ENCODE results near the gene MRPL17. TPM values are rescaled to one million over a fixed set of nuclear protein-coding genes. Genes with fewer than 3 reads are reported as not detected.
A peak's percentile ranks its signal among the peaks of the same experiment; 100 is the strongest.

Gene MRPL17
- total RNA-seq, 1 donor from 2014 or later, result 13.5 TPM

DNA sequence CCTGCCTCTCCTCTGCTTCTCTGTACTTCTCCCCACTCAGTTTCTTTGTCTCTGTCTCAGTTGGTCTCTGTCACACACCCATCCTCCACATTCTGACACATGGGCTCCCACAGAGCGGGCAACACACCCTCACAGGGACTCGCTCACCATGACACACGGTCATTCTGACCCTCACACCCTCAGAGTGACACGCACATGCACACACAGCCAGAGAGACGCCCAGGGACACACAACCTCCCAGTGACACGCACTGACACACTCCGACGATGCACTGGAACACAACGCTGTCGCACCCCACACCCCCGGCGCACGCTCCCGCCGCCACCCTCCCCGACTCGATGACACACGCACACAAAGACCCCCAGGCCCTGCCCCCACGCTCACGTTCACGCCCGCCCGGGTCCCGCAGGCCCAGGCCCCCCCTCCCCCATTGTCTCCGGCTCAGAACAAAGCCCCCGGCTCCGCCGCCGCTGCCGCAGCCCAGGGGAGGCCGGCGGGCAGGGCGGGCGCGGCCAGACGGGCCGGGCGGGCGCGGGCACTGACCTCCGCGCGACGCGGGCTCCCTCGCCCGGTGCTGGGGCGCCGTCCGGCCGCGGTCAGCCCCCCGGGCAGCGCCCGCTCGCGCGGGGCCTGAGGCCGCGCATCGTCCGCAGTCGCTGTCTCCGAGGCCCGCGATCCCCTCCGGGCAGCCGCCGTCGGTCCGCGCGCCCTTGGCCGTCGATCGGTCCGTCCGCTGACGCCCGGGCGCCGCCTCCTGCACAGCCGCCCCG is 27.9 kb downstream of the MRPL17 start:
- no peak for DNase-seq (ENCODE audit: low spot score)
- ATAC-seq, result peak; percentile 54

DNA sequence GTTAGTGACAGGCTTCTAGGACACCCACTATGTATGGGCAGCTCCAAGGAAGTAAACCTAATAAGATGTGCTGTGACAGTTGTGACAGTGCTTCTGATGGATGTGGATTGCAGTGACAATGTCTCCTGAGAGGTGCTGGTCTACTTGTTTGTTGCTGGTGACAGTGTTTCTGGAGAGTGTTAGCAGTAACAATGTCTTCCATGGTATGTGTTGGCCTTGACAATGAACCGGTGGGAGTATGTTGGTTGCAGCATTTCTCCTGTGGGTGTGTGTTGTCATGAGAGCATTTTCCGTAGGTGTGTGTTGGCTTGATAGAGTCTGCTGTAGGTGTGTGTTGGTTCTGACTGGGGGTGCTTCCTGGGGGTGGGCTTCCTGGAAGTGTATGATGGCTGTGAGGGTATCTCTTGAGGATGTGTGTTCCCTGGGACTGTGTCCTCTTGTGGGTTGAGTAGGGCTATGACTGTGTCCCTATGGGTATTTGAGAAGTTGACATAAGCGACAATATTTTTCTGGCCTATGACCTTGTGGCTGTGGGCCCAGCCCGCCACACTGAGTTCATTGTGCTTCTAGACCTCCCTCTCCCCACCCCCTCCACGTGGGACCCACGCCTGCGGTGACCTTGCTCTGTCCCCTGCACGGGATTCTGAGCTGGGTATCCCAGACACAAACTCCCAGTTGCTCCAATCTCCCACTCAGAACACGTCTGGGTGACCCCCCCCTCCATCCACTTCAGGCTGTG is 28.7 kb downstream of the MRPL17 start:
- peak; percentile 65 for ATAC-seq
- DNase-seq (ENCODE audit: low spot score), result no peak

DNA sequence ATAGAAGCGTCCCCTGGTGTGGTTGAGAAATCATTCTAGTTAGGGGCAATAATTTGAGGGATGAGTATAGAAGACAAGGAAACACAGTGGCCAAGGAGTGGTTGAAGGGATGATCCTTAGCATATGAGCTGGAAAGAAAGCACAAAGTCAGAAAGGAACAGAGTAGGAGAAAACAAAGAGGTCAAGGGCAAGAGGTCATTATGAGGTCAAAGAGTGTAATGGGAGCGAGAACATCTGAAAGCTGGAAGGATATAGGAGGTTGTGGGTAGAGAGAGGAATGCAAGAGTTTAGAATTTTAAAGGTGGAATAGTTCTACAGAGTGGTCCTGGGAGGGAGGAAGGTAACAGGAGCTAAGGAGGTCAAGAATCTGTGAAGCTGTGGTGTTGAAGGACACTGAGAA is 29.5 kb downstream of the MRPL17 start:
- DNase-seq (ENCODE audit: low spot score) (no peak), ATAC-seq (no peak)

DNA sequence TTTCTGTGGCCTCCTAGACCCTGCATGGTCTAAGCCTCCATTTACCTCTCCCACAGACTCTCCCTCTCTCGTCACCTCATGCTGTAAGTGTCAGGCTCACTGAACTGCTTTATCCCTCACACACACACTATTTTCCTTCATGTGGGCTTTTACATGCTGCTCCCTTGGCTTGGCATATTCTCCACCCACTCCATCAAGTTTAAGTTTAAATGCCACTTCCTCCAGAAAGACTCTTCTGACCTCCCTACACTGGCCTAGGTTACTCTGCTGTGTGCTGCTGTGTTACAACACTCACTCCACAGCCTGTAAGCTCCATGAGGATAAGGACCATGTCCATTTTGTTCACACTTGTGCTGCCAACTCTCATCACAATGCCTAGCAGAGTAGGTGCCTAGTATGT is 30.0 kb downstream of the MRPL17 start:
- DNase-seq (ENCODE audit: low spot score) (no peak), ATAC-seq (no peak)

DNA sequence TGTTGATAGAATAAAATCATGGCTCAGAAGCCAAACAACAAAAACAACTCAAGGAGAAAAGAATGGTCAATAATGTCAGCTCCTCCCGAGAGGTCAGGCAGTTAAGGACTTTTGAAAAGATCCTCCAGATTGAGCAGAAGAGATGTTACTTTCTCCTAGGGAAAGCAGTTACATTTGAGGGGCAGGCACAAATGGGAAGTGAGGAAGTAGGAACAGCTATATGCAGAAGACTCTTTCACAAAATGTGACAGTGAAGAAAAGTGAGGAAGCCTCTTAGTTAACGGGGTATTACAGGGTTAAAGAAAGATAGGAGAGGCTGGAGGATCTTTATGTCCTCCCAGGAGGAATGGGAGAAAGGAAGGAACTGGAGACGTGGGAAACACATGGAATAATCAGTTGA is 31.0 kb downstream of the MRPL17 start:
- ATAC-seq (no peak), DNase-seq (ENCODE audit: low spot score) (no peak)

DNA sequence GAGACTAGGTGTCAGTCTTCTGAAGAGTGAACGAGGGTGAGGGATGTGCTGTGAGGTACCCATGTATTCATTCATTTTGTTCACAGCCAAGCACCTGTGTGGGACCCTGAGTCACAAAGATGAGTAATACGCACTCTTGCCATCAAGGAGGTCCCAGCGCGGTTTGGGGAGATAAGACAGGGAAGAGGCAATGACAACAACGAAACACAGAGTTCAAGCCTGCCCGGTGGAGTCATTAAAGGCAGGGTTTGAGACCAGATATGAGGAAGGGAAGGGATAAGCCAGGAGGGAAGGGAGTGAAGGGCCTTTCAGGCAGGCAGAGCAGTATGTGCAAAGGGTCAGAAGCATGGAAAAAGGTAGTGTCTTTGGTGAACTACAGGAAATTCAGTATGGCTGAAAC is 32.2 kb downstream of the MRPL17 start:
- DNase-seq (ENCODE audit: low spot score) (no peak), ATAC-seq (no peak)

DNA sequence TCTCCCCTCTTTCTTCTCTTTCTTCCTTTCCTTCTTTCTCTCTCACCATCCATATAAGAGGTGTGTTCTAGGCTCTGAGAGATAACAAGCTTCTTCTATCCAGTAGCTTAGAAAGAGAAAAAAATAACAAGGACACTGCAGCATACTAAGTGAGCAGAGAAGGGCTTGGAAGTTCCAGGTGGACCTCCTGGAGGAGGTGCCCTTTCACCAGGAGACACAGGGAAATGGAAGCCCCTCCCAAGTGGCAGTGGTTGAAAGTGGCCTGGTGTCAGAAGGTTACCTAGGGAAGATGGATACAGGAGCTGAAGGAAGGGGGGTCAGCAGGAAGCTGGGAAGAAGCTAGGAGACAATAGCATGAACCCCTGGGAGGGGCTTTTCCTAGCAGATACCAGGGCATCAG is 33.0 kb downstream of the MRPL17 start:
- no peak for DNase-seq (ENCODE audit: low spot score)
- no peak for ATAC-seq

DNA sequence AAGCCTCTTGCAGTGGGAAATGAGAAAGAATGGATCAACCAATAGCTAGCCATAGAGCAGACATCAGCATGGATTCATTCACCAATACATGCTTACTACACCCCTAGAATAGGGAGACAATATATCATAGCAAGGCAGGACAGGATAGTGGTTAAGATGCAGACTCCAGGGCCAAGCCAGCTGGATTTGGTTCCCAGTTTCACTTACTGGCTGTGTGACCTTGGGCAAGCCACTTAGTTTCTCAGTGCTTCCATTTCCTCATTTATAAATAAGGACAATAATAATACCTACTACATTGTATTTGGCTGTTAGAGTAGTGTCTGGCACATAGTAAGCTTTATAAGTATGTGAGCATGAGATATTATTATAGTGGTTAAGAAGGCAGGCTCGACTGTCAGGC is 34.6 kb downstream of the MRPL17 start:
- no peak for ATAC-seq
- no peak for DNase-seq (ENCODE audit: low spot score)

DNA sequence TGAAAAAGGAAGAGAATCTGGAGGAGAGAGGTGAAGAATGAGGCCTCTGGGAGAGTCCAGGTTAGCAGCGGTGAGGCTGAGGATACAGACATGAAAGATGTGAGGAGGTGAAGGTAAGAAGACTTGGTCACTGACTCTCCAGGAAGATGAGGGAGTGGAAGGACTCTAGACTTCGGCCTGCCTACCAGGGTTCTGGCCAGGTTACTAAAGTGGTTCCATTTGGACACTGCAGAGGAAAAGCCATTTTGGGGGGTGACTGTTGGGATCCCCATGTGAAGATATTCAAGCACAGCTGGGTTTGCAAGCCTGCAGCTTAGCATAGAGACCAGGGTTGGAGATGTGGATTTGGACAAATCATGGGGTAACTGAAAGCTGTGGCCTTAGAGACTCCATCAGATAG is 35.3 kb downstream of the MRPL17 start:
- DNase-seq (ENCODE audit: low spot score) (no peak), ATAC-seq (no peak)

DNA sequence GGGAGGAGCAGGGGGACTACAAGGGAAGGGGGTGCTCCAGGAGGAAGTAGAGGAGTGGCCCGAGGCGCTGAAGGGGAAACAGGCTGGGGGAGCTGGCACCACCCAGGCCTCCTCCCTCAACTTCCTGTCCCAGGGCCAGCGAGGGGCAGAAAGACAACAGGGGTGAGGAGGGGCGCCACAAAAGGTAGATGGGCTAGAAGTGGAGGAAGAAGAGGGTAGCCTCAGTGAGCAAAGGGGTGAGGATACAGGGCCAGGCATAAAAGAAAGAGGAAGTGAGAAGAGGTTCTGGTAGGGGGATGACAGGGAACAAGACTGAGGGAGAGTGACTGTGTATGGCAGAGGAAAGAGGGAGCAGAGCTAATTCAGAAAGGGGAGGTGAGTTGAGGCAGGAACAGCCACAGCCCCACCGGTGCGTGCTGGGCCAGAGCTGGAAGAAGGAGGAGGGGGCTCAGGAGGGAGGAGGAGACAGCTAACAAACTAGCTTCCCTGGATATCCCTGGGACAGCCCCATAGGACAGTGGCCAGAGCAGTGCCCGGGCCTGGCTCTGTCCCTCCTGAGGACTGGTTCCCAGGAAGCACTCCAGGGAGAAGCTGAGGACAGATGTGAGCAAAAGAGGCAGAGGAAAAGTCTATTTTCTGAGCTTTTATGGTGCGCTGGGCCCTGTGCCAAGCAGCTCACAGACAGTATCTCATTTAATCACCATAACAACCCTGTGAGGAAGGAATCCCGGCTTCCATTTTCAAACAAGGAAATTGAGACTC is 36.0 kb downstream of the MRPL17 start:
- ATAC-seq (peak; percentile 42), DNase-seq (ENCODE audit: low spot score) (no peak)

DNA sequence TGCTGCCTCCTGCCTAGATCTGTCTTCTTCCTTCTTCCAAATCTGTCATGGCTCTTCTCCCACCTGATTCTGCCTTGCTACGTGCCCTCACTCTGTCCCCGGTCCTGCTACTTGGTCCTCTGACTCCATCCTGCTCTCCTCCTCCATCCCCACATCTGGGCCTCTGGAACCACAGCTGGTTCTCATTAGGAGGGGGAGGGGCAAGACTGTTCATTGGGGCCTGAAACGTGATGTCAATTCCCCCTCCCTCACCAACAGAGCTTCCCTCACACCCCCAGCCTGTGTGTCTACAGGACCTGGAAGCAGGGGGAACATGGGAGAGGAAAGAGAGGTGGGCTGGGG is 36.6 kb downstream of the MRPL17 start:
- DNase-seq (ENCODE audit: low spot score) (no peak), ATAC-seq (peak; percentile 11)

DNA sequence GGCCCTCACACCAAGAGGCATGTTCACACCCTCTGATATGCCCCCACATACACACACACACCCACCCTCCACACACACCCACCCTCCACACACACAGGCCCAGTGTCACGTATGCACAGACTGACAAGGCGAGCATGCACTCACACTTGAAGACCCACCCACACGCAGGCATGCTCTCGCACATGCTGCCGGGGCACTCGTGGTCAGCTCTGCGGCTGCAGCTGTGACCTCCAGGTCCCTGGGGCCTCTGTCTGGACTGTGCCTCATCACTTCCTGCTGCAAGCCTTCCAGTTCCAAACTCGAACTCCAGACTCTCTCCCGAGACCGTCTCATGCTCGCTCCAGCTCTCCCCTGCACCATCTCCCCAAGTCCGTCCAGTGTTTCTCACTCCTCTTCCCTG is 37.1 kb downstream of the MRPL17 start:
- ATAC-seq (peak; percentile 60), DNase-seq (ENCODE audit: low spot score) (no peak)

DNA sequence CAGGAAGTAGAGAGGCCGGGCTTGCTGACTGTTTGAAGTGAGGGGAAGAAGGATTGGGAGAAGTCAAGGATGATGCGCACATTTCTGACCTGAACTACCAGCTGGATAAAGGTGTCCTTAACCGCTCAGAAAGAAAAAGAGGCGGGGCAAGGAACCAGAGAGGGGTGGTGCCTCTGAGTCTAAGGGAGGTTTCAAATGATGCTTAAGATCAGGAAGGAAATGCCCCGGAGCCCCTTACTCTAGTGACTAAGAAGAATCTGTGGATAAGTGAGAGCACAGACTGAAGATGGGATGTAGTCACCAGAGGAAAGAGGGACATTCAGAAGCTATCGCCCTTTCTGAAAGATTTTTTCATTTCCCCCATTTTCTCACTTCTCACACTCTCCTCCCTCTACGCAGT is 40.2 kb downstream of the MRPL17 start:
- ATAC-seq, result no peak
- DNase-seq (ENCODE audit: low spot score), result no peak

DNA sequence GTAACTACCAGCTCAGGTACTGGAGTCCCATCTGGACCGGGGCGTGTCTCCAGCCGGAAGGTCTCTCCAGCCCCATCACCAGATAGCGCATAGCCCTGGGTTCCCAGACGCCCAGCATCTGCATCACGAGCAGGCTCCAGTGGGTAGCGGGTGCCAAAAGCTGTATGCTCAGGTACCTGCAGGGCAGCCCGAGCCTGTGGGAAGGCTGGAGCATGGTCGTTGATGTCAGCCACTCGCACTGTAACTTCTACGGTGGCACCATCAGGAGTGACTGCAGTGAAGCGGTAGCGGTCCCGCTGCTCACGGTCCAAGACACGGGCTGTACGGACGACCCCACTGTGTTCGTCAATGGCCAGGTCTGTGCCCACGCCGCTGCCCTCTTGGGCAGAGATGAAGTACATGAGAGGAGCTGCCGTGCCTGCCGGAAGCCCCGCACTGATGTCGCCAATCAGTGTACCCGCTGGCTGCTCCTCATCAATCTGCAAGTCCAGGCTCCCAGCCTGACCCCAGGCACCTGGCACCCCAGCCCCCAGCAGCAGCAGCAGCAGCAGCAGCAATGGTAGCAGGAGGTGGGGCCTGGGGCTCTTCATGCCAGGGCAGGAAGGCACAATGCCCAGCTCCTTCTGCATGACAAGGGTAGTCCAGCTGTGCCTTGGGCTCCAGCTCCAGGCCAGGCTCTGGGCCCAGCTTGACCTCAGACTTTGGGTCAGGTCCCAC is 42.0 kb downstream of the MRPL17 start:
- DNase-seq (ENCODE audit: low spot score) (no peak), ATAC-seq (no peak)

DNA sequence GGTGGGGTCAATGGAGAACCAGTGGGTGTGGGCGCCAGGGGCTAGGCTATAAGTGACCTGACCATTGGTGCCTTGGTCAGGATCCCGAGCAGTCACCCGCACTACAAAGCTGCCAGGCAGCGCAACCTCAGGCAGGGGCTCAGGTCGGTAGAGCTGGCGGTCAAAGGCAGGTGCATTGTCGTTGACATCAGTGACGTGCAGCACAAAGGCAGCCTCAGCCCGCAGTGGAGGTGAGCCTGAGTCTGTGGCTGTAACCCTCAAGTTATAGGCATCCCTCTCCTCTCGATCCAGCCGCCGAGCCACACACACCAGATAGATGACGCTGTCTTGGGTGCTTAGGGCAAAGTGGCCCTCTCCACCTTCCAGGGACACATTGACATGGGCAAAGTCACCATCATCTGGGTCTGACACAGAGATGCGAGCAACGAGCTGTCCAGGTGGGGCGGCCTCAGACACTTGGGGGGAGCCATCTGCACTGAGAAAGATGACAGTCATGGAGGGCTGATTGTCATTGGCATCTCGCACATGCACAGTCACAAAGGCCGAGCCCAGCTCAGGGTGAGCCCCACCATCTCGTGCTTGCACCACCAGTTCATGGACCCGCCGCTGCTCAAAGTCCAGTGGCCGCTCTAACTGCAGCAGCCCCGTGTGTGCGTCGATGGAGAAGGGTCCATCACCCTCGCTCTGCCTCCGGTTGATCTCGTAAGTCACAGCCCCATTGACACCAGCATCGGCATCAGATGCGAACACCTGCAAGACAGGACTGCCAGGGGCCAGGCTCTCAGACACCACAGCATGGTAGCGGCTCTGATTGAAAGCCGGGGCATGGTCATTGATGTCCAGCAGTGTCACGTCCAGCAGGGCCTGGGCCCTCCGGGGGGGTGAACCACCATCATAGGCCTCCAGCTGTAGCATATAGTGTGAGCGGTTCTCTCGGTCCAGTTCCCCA is 42.8 kb downstream of the MRPL17 start:
- DNase-seq (ENCODE audit: low spot score) (no peak), ATAC-seq (no peak)

DNA sequence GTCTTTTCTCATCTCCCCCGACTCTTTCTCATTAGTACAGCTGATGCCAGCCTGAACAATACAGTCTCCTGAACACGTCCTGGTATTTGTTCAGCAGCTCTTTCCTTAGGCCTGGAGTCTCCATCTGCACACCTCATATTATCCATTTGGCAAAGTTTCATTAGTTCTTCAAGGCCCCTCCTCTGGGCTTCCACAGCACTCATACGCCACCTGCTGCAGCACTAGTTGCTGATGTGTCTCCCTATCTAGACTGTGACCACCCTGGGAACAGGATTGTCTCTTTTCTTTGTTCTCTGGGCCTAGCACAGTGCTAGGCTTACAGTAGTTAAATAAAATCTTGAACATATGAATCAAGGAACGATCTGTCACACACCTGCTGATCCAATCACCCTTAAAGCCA is 44.7 kb downstream of the MRPL17 start:
- DNase-seq (ENCODE audit: low spot score) (no peak), ATAC-seq (no peak)

DNA sequence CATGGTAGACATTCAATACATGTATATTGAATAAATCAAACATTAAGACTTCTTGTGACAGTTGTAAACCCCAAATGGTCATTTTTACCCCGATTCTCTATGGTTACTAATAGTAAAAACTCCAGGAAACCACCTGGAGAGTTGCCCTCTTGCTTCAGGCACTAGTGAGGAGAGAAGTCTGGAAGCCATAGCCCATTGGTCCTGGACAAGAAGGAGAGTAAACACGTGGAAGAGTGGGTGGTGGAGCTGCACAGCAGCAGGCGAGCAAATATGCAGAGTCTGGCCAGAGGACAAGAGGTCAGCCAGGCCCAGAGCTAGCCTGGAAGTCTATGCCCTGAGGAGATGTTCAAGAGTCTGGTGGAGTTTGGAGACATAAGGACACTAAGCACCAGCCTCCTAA is 45.3 kb downstream of the MRPL17 start:
- DNase-seq (ENCODE audit: low spot score) (peak; percentile 70), ATAC-seq (peak; percentile 93)

DNA sequence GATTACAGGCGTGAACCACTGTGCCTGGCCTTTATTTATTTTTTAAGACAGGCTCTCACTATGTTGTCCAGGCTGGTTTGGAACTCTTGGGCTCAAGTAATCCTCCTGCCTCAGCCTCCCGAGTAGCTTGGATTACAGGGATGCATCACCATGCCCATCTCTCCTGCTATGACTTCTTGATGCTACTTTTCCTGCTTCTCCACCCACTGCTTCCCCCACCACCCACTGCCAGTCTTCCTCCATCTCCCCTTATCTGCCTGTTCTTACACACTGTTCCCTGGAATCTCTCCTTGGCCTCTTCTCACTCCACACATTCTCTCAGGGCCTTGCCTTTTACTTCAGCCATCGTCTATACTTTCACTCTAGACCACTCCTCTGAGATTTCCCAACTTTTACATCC is 46.7 kb downstream of the MRPL17 start:
- DNase-seq (ENCODE audit: low spot score) (no peak), ATAC-seq (no peak)

DNA sequence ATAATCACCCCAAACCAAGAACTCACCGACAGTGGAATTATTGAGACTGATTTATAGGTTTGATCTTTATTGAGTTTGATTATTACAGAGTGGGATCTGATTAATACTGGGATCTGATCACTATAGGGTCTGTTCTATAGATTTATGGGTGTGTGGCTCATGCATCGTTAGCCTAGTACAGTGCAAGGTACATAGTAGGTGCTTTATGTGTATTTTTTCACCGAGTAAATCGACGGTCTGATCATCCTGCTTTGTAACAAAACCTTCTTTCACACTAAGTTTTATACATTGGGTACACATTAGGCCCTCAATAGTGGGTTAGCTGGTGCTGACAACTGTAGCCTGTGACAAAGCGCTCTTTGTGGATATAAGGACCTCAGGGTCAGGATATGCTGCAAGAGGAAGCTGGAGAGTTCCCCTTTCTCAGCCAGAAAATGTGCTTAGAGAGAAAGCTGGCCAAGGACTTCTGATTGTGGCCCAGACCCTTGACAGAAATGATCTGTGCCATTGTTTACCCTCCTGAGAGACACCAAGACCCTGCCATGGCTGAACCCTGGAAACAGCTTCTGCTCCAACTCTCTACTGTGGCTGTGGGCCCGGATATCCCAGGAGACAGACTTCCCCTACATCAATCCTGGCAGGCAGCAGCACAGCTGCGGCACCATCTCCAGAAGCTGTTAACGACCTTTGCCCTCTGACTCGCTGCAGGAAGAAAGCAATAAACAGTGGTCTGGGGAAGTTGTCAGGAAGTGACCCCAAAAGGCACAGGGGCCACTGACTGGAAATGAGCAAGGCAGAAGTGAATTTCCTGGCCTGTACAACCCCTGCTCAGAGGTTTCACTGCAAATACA is 47.8 kb downstream of the MRPL17 start:
- ATAC-seq, result peak; percentile 58

More for the DNA sequence above, 47.8 kb downstream of the MRPL17 start:
- DNase-seq (ENCODE audit: low spot score), result no peak
